Esophagus muscularis mucosa (tissue), 4 donors: ENCODE data around the gene AGBL1.

Experiments used
- EP300 ChIP-seq: sonication (generic); formaldehyde crosslinking; IDR thresholded peaks from one replicate; pipeline ENCODE4 v1.6.1; 2017; ENCODE audit warnings: antibody characterized with exemption
- POLR2A ChIP-seq: fragments of 450-650 bp; IDR thresholded peaks from one replicate; pipeline ENCODE4 v1.6.1; 2017; ENCODE audit warnings: antibody characterized with exemption, moderate library complexity, mild to moderate bottlenecking, low read depth
- TF ChIP-seq, protein P1 (sequence below), 3 experiments: fragments of 200-600 bp in 2 of 3; fragments of 450-650 bp in 1 of 3; sonication (generic) in 2 of 3; IDR thresholded peaks; one replicate each; pipeline ENCODE4 v1.5.1; 2017 to 2019; ENCODE audit warnings: antibody characterized with exemption in 3 of 3, mild to moderate bottlenecking in 2 of 3, moderate library complexity in 1 of 3

DNA sequence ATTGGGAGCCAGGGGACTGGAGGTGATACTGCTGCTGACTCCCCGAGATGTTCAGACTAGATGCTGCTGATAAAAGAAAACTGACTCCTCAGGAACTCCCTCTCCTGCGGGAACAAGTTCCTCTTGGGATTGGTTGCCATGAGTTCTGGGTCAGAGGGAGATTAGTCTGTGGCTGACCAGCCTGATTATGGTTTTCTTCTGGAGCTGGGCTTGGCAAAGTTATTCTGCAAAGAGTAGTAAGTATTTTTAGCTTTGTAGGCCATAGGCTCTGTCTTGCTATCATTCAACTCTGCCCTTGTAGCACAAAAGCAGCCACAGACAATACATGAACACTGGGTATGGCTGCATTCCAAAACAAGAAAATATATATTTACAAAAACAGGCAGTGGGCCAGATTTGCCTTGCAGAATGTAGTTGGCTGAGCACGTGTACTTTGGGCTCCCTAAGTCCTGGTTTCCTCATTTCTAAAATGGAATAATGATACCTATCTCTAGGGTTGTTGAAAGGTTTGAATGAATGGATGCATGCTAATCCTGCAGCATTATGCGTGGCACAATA, 796.8 kb downstream of the AGBL1 start:
- TF ChIP-seq EP300 (no peak), POLR2A (no peak)
- TF ChIP-seq, protein P1, sequence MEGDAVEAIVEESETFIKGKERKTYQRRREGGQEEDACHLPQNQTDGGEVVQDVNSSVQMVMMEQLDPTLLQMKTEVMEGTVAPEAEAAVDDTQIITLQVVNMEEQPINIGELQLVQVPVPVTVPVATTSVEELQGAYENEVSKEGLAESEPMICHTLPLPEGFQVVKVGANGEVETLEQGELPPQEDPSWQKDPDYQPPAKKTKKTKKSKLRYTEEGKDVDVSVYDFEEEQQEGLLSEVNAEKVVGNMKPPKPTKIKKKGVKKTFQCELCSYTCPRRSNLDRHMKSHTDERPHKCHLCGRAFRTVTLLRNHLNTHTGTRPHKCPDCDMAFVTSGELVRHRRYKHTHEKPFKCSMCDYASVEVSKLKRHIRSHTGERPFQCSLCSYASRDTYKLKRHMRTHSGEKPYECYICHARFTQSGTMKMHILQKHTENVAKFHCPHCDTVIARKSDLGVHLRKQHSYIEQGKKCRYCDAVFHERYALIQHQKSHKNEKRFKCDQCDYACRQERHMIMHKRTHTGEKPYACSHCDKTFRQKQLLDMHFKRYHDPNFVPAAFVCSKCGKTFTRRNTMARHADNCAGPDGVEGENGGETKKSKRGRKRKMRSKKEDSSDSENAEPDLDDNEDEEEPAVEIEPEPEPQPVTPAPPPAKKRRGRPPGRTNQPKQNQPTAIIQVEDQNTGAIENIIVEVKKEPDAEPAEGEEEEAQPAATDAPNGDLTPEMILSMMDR (IDR thresholded peaks at IDR 0.05) = no peak
